Mucosa of stomach (tissue), 1 donor: ENCODE results near the gene ABTB2.

Experiments
- H3K27me3 ChIP-seq: one replicate; pipeline ENCODE4 v1.7.0; 2013; ENCODE audit warnings: mild to moderate bottlenecking, low read length; ENCODE audit not compliant: control insufficient read depth, insufficient read depth
- H3K36me3 ChIP-seq: one replicate; pipeline ENCODE4 v1.7.0; 2013; ENCODE audit warnings: low read length; ENCODE audit not compliant: control insufficient read depth, insufficient read depth
- H3K4me1 ChIP-seq: one replicate; pipeline ENCODE4 v1.7.0; 2013; ENCODE audit warnings: mild to moderate bottlenecking, low read length; ENCODE audit not compliant: control insufficient read depth, insufficient read depth
- H3K4me3 ChIP-seq: one replicate; pipeline ENCODE4 v1.7.0; 2013; ENCODE audit warnings: low read length
- H3K9ac ChIP-seq: one replicate; pipeline ENCODE4 v1.7.0; 2013; ENCODE audit warnings: mild to moderate bottlenecking, low read length, moderate library complexity
- H3K9me3 ChIP-seq: one replicate; pipeline ENCODE4 v1.7.0; 2013; ENCODE audit warnings: mild to moderate bottlenecking, low read length, moderate library complexity; ENCODE audit not compliant: control insufficient read depth
- donor health status: Pancreatic carcinoma.

The ABTB2 gene

DNA sequence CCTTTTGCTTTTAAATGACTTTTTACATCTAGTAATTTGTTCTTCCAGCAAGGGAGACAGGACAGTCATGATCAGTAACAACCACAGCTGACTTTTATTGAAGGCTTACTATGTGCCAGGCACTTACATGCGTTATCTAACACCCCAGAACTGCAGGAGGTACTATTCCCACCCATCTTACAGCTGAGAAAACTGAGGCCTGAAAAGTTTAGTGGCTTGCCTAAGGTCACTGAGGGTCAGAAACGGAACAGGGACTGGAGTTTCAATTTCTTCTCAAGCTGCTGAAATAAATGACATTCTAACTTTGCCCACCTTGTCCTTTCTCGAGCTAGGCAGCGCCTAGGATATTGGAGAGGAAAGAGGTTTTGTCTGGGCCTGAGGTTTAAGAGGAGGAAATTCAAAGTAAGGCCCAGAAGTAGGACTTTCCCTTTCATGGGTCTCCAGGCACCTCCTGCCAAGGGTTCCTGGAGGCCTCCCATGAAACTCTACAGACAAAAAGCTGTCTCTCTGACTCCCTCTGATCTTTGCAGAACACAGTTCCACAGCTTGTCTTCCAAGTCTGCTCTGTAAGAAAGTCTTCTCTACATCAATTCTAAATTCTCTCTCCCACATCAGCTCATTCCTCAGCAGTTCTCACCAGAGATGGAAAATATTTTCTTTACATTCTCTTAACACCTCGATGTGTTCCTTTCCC, 150.2 kb downstream of the ABTB2 start:
- Histone ChIP-seq H3K36me3 (no peaks in the 10 kb centered on the region), H3K9ac (no peak overlapping the region), H3K4me1 (peaks cover 28% of the 10 kb centered on the region), H3K9me3 (no peaks in the 10 kb centered on the region), H3K4me3 (no peak overlapping the region), H3K27me3 (no peaks in the 10 kb centered on the region)

DNA sequence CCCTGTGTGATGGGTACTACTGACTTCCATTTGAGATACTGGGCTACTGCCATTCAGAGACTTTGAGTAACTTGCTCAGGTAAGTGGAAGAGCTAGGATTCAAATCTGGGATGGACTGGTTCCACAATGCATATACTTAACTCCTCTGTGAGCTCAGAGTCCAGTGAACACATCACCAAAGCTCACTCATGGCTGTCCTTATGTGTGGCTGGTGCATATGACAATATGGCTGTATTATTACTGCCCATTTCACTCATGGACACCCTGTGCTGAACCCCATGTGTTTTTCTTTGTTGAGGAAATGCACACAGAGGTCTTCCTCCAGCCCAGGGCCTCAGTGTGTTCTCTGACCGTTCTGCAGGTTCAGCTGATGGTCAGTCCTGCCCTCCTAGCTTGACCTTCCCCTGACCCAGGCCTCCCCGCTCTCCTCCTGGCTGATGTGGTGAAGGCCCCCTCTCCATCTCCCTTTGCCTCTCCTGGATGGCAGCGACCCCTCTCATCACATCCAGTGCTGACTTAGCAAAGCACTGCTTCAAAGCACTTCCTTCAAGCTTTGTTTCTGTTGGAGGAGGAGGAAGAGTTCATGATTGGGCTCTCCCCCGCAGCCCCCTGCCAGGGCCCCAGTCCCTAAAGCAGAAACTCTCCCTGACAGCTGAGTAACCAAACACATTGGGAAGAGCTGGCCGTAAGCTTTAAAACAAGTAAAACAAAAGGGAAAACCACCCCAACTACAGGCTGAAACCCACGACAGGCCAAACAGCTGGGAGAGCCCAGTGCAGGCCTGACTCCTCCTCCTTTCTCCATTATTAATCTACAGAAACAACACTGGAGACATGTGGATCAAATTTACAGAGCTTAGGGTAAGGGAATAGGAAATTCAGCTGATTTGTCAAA, 151.2 kb downstream of the ABTB2 start:
- Histone ChIP-seq H3K27me3 (no peaks in the 10 kb centered on the region), H3K9me3 (no peaks in the 10 kb centered on the region), H3K4me3 (no peak overlapping the region), H3K4me1 (peaks cover 28% of the 10 kb centered on the region), H3K36me3 (no peaks in the 10 kb centered on the region), H3K9ac (no peak overlapping the region)

DNA sequence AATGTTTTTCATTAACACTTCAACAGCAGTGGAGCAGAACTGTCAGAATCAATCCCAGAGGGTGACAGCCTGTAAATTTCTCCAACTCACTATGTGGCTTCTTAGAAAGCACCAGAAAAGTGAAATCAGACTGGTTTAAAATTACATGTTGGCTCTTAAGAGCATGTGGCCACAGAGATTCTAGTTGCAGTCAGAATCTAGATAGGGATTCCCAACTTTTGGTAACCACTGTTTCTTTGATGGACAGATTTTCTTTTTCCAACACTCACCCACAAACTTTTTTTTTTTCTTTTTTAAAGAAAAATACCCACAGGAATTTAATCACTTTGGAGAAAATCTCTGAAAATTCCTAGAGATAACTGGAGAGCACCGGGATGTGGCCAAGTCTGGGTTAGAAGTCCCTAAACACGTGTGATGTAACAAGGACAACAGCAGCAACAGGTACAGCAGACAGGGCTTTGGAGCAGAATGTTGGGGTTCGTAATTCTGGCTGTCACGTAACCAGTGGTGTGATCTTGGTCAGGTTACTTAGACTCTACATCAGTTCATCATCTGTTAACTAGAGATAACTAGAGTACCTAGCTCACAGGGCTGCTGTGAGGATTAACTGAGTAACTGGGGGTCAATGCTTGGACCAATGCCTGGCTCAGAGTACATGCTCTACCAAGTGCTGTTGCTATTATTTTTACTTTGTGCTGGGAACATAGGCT, 152.3 kb downstream of the ABTB2 start:
- Histone ChIP-seq H3K27me3 (no peaks in the 10 kb centered on the region), H3K9me3 (no peaks in the 10 kb centered on the region), H3K4me1 (peaks cover 28% of the 10 kb centered on the region), H3K4me3 (no peak overlapping the region), H3K36me3 (no peaks in the 10 kb centered on the region), H3K9ac (no peak overlapping the region)

GRCh38 chr11:34204396-34205279, 153.2 kb downstream of the ABTB2 start:
- Histone ChIP-seq H3K4me3 (no peak overlapping the region), H3K4me1 (peaks cover 28% of the 10 kb centered on the region), H3K9ac (no peak overlapping the region)

GRCh38 chr11:34203377-34203871, 154.4 kb downstream of the ABTB2 start:
- Histone ChIP-seq H3K27me3 (no peaks in the 10 kb centered on the region), H3K36me3 (no peaks in the 10 kb centered on the region), H3K4me3 (no peak overlapping the region), H3K4me1 (peaks cover 22% of the 10 kb centered on the region), H3K9me3 (no peaks in the 10 kb centered on the region), H3K9ac (no peak overlapping the region)

More at GRCh38 chr11:34204396-34205279, 153.2 kb downstream of the ABTB2 start:
- Histone ChIP-seq H3K27me3 (no peaks in the 10 kb centered on the region), H3K36me3 (no peaks in the 10 kb centered on the region), H3K9me3 (no peaks in the 10 kb centered on the region)

DNA sequence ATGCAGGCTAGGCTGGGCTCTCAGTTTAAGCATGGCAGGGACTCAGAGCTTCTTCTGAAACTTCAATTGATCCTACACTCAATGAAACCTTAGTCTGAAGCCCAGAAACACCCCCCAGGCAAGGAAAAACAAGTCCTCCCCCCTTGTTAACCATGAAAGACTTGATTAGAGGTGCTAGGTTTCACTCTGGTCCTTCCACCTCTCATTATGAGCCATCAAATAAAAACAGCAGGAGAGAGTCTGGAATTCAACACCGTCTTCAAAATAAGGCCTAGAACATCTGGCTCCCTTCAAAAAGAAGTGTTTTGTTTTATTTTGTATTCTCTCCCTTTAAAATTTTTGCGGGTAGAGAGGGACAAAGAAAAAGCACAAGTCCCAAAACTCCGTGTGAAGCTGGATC, 156.7 kb downstream of the ABTB2 start:
- Histone ChIP-seq H3K4me3 (no peak overlapping the region), H3K27me3 (no peaks in the 10 kb centered on the region)

DNA sequence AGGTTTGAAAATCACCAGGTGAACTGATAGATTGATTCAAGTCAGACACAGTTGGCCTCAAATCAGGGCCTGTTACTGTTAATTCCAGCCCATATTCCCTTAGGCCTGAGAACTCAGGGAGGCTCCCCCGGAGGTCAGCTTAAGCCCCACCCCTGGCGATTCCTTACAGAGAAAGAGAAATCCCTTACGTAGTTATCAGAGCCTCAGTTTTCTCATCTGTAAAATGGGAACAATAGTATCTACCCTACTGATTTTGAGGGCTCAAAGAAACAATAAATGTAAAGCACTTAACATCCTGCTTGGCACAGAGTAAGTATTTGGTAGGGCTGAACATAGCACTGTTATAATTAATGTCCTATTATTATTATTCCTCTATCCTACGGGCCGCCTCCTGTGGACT, 158.3 kb downstream of the ABTB2 start:
- Histone ChIP-seq H3K9ac (no peak overlapping the region), H3K36me3 (no peaks in the 10 kb centered on the region), H3K27me3 (no peaks in the 10 kb centered on the region), H3K4me3 (no peak overlapping the region), H3K4me1 (peaks cover 6% of the 10 kb centered on the region), H3K9me3 (no peaks in the 10 kb centered on the region)

More for the DNA sequence above, 156.7 kb downstream of the ABTB2 start:
- Histone ChIP-seq H3K36me3 (no peaks in the 10 kb centered on the region), H3K9ac (no peak overlapping the region), H3K4me1 (peaks cover 18% of the 10 kb centered on the region), H3K9me3 (no peaks in the 10 kb centered on the region)

- H3K27me3 ChIP-seq: no peaks in the 10 kb centered on the region
- no peak overlapping the region for H3K9ac ChIP-seq
- no peaks in the 10 kb centered on the region for H3K9me3 ChIP-seq
- no peaks in the 10 kb centered on the region for H3K36me3 ChIP-seq
- H3K4me1 ChIP-seq: no peaks in the 10 kb centered on the region
- no peak overlapping the region for H3K4me3 ChIP-seq
Measured at GRCh38 chr11:34198523-34198922, 159.3 kb downstream of the ABTB2 start.

GRCh38 chr11:34197256-34197655, 160.6 kb downstream of the ABTB2 start:
- Histone ChIP-seq H3K4me3 (no peak overlapping the region), H3K4me1 (peaks cover 9% of the 10 kb centered on the region), H3K36me3 (no peaks in the 10 kb centered on the region), H3K9me3 (no peaks in the 10 kb centered on the region), H3K27me3 (no peaks in the 10 kb centered on the region), H3K9ac (no peak overlapping the region)

- H3K27me3 ChIP-seq: no peaks in the 10 kb centered on the region
- no peak overlapping the region for H3K9ac ChIP-seq
- peaks cover 9% of the 10 kb centered on the region for H3K4me1 ChIP-seq
- no peak overlapping the region for H3K4me3 ChIP-seq
- H3K9me3 ChIP-seq: no peaks in the 10 kb centered on the region
- H3K36me3 ChIP-seq: no peaks in the 10 kb centered on the region
Measured at GRCh38 chr11:34194576-34195335, 163.1 kb downstream of the ABTB2 start.
